Hepatocyte (in vitro differentiated cells): ENCODE results near the gene LLGL1.

Source experiments
- EZH2 ChIP-seq: fragments of 200-600 bp; sonication (generic); IDR thresholded peaks from 2 replicates; pipeline ENCODE4 v1.6.1; 2016; ENCODE audit warnings: antibody characterized with exemption, mild to moderate bottlenecking, borderline replicate concordance
- TF ChIP-seq, protein P1 (sequence below): fragments of 200-600 bp; sonication (generic); IDR thresholded peaks from 2 replicates; pipeline ENCODE4 v1.5.1; 2016; ENCODE audit warnings: antibody characterized with exemption, mild to moderate bottlenecking; ENCODE audit not compliant: poor library complexity

DNA sequence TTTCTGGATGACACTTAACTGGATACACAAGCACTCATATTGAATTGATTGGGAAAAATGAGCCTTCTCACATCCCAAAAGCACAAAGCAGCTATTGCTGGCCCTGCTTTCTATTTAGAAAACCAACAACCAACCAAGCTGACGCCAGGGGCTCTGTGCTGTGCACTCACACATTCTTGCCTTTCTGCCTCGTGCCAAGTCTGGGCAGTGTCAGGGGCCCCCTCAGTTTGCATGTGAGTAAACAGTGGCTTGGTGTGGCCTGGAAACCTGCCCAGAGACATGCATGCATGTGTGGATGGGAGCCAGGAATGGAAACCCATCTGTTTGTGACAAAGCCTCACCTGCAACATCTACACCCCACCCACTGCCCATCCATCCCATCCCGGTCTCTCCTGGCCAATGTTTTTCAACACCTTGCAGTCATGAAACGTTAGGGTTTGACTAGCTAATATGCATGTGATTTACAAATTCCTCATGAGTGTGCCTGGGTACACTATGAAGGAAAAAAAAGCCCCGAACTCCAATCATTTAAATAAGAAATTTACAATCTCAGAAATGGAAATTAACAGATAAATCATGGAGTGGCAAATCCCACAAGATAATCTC lies 55.4 kb downstream of the LLGL1 start:
- TF ChIP-seq, protein P1, sequence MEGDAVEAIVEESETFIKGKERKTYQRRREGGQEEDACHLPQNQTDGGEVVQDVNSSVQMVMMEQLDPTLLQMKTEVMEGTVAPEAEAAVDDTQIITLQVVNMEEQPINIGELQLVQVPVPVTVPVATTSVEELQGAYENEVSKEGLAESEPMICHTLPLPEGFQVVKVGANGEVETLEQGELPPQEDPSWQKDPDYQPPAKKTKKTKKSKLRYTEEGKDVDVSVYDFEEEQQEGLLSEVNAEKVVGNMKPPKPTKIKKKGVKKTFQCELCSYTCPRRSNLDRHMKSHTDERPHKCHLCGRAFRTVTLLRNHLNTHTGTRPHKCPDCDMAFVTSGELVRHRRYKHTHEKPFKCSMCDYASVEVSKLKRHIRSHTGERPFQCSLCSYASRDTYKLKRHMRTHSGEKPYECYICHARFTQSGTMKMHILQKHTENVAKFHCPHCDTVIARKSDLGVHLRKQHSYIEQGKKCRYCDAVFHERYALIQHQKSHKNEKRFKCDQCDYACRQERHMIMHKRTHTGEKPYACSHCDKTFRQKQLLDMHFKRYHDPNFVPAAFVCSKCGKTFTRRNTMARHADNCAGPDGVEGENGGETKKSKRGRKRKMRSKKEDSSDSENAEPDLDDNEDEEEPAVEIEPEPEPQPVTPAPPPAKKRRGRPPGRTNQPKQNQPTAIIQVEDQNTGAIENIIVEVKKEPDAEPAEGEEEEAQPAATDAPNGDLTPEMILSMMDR = no peak
- no peak for TF ChIP-seq EZH2
